DMS114 treated with DMSO at 0.1 percent for 48 hours (cell line): ENCODE measurements around the gene ENO3.

Source experiments
- DNase-seq: peaks from one replicate; lab custom pipeline; 2025; ENCODE audit not compliant: unreplicated experiment; lab: John Stamatoyannopoulos, UW

The ENO3 gene

DNA sequence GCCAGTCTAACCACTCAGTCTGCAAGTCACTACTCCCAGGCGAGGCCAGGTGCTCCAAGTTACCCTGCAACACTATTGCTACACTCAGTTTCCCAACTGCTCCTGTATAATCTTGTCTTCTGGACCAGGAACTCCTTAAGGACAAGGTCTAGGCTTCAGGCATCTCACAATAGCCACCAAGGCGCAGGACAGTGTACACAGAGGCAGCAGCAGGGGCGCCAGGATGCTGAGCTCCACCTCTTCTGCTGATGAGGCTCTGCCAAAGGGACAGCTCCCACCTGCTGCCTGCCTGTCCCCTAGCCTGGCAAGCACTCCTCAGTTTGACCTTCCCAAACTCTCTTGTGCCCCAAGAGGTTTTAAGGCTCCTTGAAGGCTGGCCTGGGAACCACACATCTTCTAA lies 14.5 kb upstream of the ENO3 start:
- DNase-seq = no peak

DNA sequence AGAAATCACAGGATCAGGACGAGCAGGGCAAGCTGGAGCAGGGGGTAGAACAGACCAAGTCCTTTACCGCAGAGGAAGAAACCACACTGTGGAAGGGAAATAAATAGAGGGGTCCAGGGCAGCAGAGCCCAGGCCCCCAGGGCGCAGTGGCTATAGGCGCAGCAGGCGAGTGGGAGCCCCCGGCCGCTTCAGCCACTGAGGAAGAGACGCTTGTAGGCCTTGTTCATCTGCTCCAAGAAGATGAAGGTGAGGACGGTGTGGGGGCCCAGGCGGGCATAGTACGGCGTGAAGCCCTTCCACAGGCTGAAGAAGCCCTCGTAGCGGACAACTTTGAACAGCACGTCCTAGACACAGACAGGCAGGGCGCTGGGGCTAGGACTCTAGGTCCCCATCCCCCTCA lies 13.4 kb upstream of the ENO3 start:
- DNase-seq = no peak

GRCh38 chr17:4938069-4938491 lies 12.8 kb upstream of the ENO3 start:
- DNase-seq = no peak

- DNase-seq = no peak
These were observed 12.0 kb upstream of the ENO3 start for GRCh38 chr17:4938688-4939545.

- no peak for DNase-seq
These were observed 11.4 kb upstream of the ENO3 start for GRCh38 chr17:4939546-4939795.

DNA sequence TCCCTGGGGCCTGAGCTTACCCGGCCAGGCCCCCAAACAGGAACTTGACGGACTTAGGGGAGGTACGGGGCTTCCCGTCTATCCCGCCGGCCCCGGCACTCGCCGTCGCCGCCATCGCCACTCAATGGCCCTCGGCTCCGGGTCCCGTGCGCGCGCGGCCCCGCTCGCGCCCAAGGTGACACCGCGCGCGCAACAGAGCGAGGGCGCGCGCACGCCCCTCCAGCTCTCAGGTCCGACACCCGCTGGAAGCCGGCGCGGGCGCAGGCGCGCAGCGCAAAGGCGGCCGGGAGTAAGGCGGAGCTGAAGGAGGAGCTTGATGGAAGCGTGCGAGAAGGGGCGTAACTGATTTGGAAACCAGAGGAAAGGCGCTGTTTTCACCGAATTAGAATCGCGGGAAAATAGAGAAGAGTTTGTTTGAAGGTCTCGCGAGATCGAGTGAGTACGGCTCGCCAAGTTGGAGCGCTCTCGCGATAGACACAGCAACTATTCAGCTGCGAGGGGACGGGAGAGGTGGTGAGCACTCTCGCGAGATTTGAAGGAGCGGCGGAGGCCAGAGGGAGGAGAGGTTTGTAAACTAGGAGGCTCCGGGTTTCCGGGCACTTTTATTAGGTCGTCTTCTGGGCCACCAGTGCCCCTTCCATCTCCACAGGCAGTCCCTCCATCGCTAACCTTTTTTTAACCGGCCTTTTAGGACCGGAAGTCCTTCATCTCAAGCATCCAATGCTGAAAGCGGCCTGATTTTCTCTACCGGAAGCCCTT lies 10.9 kb upstream of the ENO3 start, which contains the start of the genes RNF167 and SLC25A11:
RNF167 (plus strand) TSS at position 473 of the 759 bp plus-strand sequence. CDS start 642 bp downstream, outside the sequence.
SLC25A11 (minus strand) TSS at position 251 of the 759 bp plus-strand sequence; CDS start at position 115, 136 bp downstream.
- DNase-seq = peak; percentile 99

DNA sequence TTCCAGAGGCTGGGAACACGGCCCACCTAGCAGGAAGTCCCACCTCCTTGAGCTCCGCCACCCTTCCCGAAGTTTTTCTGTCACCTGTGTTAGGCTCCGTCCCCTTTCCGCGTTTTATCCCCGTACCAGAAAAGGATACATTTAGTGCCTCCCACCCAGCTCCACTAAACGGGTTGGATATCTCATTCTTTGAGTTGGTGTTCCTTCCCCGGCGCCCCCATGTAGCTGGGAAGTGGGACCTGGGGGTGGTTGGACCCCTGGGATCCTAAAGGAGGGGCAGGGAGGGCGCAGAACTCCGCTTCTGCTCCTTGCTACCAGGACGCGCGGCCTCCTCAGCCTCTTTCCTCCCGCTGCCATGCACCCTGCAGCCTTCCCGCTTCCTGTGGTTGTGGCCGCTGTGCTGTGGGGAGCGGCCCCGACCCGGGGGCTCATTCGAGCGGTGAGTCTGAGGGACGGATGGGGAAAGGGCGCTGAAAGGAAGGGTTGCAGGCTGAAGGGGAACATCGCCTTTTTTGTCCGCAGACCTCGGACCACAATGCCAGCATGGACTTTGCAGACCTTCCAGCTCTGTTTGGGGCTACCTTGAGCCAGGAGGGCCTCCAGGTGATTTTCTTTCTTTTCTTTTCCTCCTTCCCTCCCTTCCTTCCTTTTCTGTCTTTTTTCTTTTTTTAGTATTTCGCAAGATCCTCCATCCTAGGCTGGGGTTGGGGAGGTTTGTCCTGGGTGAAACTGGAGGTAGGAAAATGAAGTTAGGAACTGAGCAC lies 10.2 kb upstream of the ENO3 start:
- DNase-seq = no peak

- DNase-seq = no peak
These were observed 9.7 kb upstream of the ENO3 start for GRCh38 chr17:4941319-4941610.

- DNase-seq = no peak
These were observed 8.0 kb upstream of the ENO3 start for GRCh38 chr17:4942760-4943508.

- no peak for DNase-seq
These were observed 6.8 kb upstream of the ENO3 start for GRCh38 chr17:4944163-4944553.

DNA sequence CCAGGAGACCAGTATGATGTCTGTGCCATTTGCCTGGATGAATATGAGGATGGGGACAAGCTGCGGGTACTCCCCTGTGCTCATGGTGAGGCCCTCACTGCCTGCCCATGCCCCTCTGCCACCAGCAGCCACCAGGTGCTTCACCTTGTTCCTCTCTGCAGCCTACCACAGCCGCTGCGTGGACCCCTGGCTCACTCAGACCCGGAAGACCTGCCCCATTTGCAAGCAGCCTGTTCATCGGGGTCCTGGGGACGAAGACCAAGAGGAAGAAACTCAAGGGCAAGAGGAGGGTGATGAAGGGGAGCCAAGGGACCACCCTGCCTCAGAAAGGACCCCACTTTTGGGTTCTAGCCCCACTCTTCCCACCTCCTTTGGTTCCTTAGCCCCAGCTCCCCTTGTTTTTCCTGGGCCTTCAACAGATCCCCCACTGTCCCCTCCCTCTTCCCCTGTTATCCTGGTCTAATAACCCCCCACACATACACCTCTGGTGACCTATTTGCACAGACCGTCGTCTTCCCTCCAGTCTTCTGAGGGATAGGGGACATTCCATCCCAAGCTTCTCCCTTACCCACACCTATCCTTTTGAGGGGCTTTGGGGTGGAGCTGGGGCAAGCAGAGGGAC lies 6.3 kb upstream of the ENO3 start:
- DNase-seq = no peak

DNA sequence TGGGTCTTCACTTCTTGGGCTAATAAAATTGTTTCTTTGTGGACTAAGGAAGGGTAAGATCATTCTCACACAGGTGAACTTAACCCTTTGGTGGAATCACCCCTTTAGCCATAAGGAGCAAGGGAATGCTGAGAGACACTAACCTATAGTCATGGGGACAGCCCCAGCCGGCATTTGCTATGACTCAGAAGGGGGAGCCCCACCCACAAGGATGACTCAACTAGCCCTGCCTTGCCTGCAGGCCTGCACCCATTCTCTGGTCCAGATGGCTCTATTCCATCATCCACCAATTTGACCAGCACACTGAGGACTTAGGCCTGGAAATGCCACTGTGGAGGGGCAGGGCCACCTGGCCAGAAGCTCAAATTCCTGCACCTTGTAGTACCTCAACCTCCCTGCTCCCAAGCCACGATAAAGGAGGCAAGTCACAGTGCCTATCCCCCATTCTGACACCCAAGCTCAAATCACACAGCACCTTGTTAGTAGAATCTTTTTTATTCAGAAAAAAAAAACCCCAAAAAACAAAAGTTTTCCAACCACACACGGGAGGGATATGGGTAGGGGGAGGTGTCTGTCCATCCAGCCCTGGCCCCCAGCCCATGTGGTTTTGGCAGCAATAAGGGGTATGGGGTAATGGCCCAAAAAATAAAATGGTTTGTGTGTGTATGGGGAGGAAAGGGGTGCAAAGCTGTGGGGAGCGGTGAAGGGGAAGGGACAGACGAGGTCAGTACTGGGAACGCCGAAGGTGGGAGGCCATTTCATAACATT lies 5.6 kb upstream of the ENO3 start:
- DNase-seq = no peak

DNA sequence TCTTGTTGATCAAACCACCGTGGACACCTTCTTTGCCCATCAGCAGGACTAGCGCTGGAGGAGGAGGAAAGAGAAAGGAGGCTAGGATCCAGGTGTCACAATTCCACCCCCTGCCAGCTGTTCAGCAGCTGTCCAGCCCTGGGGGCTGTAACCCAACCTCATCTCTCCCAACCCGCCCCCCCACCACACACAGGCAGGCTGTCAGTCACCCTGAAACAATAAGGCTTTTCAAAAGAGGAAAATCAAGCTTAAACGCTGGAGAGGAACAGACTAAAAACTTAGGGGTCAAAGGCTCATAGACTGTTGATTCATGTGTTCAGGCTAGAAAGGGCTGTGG lies 5.0 kb upstream of the ENO3 start:
- no peak for DNase-seq

GRCh38 chr17:4946312-4946976 lies 4.5 kb upstream of the ENO3 start:
- DNase-seq = no peak

GRCh38 chr17:4947010-4947410 lies 3.9 kb upstream of the ENO3 start:
- no peak for DNase-seq

- DNase-seq = peak; percentile 33
These were observed 3.3 kb upstream of the ENO3 start for GRCh38 chr17:4947411-4948165.

DNA sequence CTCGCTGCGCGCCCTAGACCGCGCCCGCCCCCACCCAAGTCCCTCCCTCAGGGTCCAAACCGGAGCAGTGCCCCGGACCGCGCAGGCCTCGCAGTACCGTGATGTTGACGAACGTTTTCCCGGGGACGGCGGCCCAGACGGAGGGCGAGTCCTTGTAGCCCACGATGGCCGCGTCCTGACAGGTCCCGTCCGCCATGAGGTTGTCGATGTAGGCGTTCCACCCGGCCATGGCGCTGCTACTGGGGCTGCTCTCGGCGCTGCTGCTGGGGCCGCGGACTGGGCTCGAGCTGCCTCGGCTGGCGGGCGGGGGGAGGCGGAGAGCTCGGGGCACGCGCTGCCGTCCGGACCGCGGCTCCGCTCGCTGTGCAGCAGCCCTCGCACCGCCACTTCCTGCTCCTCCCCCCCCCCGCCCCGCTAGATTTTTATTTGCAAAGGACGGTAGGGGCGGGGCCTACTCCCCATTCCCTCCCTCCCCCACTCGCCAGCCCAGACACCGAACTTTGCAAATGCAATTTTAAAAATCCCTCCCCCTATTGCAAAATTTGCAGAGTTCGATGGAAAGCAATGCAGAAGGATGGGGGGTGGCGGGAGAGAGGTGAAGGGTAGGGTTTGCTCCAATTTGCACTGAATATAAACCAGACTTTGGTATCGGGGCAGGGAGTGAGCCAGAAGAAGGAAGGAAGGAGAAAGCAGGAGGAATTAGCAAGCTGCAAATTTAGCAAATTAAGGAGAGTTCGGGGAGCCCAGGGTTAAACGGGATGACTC lies 2.6 kb upstream of the ENO3 start, which contains the start of gene PFN1:
PFN1 (minus strand) TSS at position 365 of the 765 bp plus-strand sequence; CDS start at position 229, 136 bp downstream.
- DNase-seq = peak; percentile 74

- peak; percentile 56 for DNase-seq
These were observed 2.0 kb upstream of the ENO3 start for GRCh38 chr17:4948931-4949320.
